Transverse colon (tissue), 4 donors: ENCODE results near the gene ATOX1.

ENCODE experiments used
- CTCF ChIP-seq, 5 experiments: fragments of 200-600 bp in 3 of 5; fragments of 450-650 bp in 2 of 5; sonication (generic) in 3 of 5; IDR thresholded peaks; 1 replicate in 2 of 5; 2 replicates in 3 of 5; pipeline ENCODE4 v1.5.1; 2016 to 2017; ENCODE audit warnings: antibody characterized with exemption in 5 of 5, inconsistent platforms in 3 of 5, mild to moderate bottlenecking in 2 of 5, moderate library complexity in 1 of 5
- EP300 ChIP-seq: sonication (generic); formaldehyde crosslinking; IDR thresholded peaks from one replicate; pipeline ENCODE4 v1.6.1; 2017; ENCODE audit warnings: antibody characterized with exemption, low read depth
- POLR2A ChIP-seq: fragments of 450-650 bp; IDR thresholded peaks from one replicate; pipeline ENCODE4 v1.6.1; 2016; ENCODE audit warnings: antibody characterized with exemption, mild to moderate bottlenecking, moderate library complexity
- POLR2AphosphoS5 ChIP-seq, 3 donors: sonication (generic); formaldehyde crosslinking; IDR thresholded peaks; one replicate each; pipeline ENCODE4 v1.6.1; 2016; ENCODE audit warnings: antibody characterized with exemption in 3 of 3

DNA sequence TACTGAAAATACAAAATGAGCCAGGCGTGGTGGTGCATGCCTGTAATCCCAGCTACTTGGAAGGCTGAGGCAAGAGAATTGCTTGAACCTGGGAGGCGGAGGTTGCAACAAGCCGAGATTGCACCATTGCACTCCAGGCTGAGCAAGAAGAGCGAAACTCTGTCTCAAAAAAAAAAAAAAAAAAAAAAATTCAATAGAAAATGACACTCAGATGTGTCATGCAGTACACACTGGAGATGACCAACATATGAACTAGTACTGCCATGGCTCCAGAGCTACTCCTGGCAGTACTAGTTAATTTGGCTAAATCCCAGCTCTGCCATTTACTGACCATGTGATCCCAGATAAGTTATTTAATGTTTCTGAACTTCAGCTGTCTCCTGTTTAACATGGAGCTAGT lies 7.3 kb downstream of the ATOX1 start:
- no peak for TF ChIP-seq CTCF (IDR thresholded peaks at IDR 0.05)
- TF ChIP-seq POLR2AphosphoS5 (IDR thresholded peaks at IDR 0.05): no peak
- no peak for TF ChIP-seq POLR2A
- TF ChIP-seq EP300: no peak
